Brain microvascular endothelial cell (primary cell): Measurements from ENCODE around the gene SCUBE3.

Experiments
- DNase-seq: peaks from one replicate; pipeline ENCODE4 v3.0.0-alpha.2; 2020
- H3K27ac ChIP-seq: fragments of 250-450 bp; sonication (Bioruptor Pico); 2 replicates; pipeline ENCODE4 v1.5.1; 2020; ENCODE audit warnings: mild to moderate bottlenecking, moderate library complexity
- H3K27me3 ChIP-seq: fragments of 250-450 bp; sonication (Bioruptor Pico); replicated peaks from 2 replicates; pipeline ENCODE4 v1.5.1; 2020; ENCODE audit warnings: mild to moderate bottlenecking
- H3K36me3 ChIP-seq: fragments of 250-450 bp; sonication (Bioruptor Pico); replicated peaks from 2 replicates; pipeline ENCODE4 v1.5.1; 2020; ENCODE audit warnings: mild to moderate bottlenecking
- H3K4me3 ChIP-seq: 2 replicates; pipeline ENCODE4 v1.5.1; 2011; ENCODE audit warnings: low read depth, mild to moderate bottlenecking, control low read depth, low read length, moderate library complexity
- CTCF ChIP-seq: IDR thresholded peaks from 2 replicates; pipeline ENCODE4 v1.5.1; 2011; ENCODE audit warnings: low read depth, mild to moderate bottlenecking, moderate library complexity, low read length, control low read depth, inconsistent platforms; ENCODE audit errors: missing control alignments
- in situ Hi-C: cut with HindIII; loops from 2 replicates; pipeline ENCODE4 v1.10.0; 2017; ENCODE audit warnings: low sequenced_read_pairs, low pct_ligation_motif_present

SCUBE3 gene

GRCh38 chr6:35236223-35236622 is 22.5 kb downstream of the SCUBE3 start:
- peaks cover 7% of the 10 kb centered on the region for H3K36me3 ChIP-seq
- H3K4me3 ChIP-seq, result no peak overlapping the region
- no peak for DNase-seq
- H3K27me3 ChIP-seq, result no peaks in the 10 kb centered on the region
- no peak overlapping the region for H3K27ac ChIP-seq
- in situ Hi-C loops, result loop anchor here (25.0 kb wide), 2 partner anchors 99 to 249 kb away; partner anchors contain the start of gene TCP11
- no peak for TF ChIP-seq CTCF

- no peaks in the 10 kb centered on the region for H3K27me3 ChIP-seq
- H3K36me3 ChIP-seq, result peaks cover 7% of the 10 kb centered on the region
- H3K27ac ChIP-seq, result no peak overlapping the region
- in situ Hi-C loops, result loop anchor here (25.0 kb wide), 2 partner anchors 100 to 250 kb away; partner anchors contain the start of gene TCP11
- no peak overlapping the region for H3K4me3 ChIP-seq
- no peak for DNase-seq
- TF ChIP-seq CTCF, result no peak
These were observed 23.7 kb downstream of the SCUBE3 start for GRCh38 chr6:35237476-35237875.

DNA sequence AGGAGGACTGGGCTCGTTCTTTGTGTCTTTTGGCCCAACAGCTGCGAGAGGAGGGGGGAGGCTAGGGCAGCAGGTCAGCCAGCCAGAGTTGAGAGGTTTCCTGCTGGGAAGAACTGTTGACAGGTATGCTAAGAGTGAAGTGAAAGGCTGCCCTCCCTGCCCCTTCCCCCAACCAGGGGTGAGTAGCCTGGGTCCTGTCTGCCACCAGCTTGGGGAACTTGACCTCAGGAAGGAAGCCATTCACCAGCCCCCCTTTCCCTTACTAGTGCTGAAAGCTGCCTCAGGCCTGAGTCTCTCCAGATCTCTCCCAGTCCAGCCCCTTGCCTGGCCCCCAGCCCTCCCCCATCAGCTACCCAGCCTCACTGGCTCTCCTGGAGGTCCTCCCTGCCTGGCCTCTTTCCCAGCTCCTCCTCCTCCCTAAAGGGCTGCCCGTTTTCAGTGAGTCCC is 25.1 kb downstream of the SCUBE3 start:
- no peak for TF ChIP-seq CTCF
- no peak for DNase-seq
- Histone ChIP-seq H3K36me3 (peaks cover 9% of the 10 kb centered on the region), H3K27me3 (no peaks in the 10 kb centered on the region), H3K4me3 (no peak overlapping the region), H3K27ac (no peak overlapping the region)
- in situ Hi-C loops, result loop anchor here (25.0 kb wide), 2 partner anchors 102 to 252 kb away; partner anchors contain the start of gene TCP11

GRCh38 chr6:35239581-35239980 is 25.8 kb downstream of the SCUBE3 start:
- H3K4me3 ChIP-seq, result no peak overlapping the region
- H3K36me3 ChIP-seq, result peaks cover 11% of the 10 kb centered on the region
- no peak overlapping the region for H3K27ac ChIP-seq
- in situ Hi-C loops, result loop anchor here (25.0 kb wide), 2 partner anchors 102 to 252 kb away; partner anchors contain the start of gene TCP11
- H3K27me3 ChIP-seq, result no peaks in the 10 kb centered on the region
- DNase-seq, result no peak
- no peak for TF ChIP-seq CTCF

DNA sequence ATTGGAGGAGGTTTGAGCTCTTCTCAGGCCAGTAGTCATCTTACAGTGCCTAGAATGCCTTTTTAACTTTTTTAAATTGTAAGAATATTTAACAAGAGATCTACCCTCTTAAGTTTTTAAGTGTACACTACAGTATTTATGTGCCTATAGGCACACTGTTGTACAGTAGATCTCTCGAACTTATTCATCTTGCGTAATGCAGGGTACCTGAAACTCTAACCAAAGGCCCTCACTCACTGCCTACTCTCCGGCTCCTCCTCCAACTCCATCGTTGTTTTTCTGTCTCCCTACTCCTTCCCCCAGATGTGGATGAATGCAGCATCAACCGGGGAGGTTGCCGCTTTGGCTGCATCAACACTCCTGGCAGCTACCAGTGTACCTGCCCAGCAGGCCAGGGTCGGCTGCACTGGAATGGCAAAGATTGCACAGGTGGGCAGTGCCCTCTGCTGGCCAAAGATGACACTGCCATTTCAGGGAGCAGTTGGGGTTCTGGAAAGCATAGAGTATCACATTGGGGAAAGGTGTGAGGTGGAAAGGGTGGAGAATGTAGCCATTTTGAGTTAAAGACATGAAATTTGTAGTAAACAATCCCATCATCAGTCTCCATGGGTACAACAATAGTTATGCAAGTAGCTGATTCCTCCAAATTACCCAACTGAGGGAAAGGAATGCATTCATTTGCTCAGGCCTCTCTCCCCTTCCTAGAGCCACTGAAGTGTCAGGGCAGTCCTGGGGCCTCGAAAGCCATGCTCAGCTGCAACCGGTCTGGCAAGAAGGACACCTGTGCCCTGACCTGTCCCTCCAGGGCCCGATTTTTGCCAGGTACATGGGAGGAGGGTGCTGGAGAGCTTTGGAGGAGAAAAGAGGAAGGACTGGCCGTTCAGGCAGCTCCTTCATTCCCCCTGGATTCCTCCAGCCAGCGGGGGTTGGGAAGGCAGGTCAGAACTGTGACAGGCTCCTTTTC is 27.4 kb downstream of the SCUBE3 start:
- in situ Hi-C loops, result loop anchor here (25.0 kb wide), 2 partner anchors 104 to 254 kb away; partner anchors contain the start of gene TCP11
- H3K27ac ChIP-seq, result no peak overlapping the region
- TF ChIP-seq CTCF, result peak; percentile 99
- no peaks in the 10 kb centered on the region for H3K27me3 ChIP-seq
- peaks cover 14% of the 10 kb centered on the region for H3K36me3 ChIP-seq
- peak; percentile 46 for DNase-seq
- H3K4me3 ChIP-seq, result no peak overlapping the region
